AG20443 (cell line): ENCODE results near the gene ERP27.

Experiments used
- DNase-seq: peaks from one replicate; pipeline ENCODE4 v3.0.0; 2012; ENCODE audit warnings: low spot score, mixed read lengths

The ERP27 gene

DNA sequence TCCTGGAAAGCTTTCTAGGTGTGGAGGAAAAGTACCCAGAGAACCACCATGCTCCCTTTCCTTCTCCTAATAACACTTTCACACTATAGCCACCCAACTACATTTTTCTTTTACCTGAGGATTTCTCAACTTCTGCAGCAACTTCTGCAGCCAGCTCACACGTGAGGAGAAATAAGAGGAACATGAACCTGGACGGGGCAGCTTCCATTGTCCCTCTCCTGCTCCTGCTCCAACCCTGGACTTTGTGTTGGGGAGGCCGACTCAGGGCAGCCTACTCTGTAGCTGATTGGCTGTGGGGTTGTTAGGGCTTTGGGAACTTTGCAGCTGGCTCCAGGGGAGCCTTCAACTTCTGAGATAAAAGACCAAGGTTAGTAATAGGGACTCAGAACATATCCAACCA lies at the start of gene ERP27:
Gene ERP27 (minus strand): TSS at position 237 of the 400 bp plus-strand sequence. CDS start 29 bp downstream, at position 208.
- DNase-seq: no peak

DNA sequence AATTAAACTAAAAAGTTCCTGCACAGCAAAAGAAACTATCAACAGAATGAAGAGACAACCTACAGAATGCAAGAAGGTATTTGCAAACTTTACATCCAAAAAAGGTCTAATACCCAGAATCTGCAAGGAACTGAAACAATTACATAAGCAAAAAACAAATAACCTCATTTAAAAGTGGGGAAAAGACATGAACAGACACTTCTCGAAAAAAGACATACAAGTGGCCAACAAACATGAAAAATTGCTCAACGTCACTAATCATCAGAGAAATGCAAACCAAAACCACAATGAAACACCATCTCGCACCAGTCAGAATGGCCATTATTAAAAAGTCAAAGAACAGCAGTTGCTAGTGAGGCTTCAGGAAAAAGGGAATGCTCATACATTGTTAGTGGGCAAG lies 49.7 kb upstream of the ERP27 start:
- no peak for DNase-seq

DNA sequence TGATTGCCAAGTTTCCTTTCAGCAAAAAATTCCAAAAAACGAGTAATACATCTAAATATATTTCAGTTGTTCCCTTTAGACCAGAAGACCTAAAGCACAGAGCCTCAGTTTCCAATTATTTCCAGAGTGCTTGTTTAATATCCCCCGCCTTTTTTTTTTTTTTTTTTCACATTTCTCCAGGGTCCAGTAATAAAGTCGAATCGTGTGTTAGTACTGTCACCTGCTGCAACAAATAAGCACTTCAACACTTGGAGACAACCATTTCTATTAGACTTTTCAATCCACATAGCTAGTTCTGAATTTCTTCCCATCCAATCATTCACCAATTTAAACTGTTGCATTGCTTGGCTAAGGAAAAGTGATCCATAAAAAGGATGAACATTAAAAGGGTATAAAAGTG lies 48.1 kb upstream of the ERP27 start:
- DNase-seq: no peak

DNA sequence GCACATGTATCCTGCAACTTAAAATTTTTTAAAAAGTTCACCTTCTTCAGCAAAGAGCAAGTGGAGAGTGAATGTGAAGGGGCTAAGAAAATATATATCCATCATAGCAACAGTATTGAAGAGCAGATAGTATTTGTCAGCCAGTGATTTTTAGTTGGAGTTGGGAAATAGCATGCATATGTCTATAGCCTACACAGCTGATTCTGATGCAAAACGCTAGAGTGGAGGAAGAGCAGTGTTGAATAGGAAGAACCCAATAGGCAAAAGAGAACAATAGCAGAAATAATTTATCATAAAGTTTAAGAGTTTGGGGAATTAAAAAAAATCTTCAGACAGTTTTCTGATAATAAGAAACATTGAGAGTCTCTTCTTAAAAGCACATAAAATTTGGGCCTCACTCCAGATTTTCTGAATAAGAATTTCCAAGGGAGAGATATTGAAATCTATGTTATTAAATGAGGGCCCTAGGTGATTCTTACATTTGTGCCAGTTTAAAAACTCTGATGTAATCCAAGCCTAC lies 46.5 kb upstream of the ERP27 start:
- no peak for DNase-seq

DNA sequence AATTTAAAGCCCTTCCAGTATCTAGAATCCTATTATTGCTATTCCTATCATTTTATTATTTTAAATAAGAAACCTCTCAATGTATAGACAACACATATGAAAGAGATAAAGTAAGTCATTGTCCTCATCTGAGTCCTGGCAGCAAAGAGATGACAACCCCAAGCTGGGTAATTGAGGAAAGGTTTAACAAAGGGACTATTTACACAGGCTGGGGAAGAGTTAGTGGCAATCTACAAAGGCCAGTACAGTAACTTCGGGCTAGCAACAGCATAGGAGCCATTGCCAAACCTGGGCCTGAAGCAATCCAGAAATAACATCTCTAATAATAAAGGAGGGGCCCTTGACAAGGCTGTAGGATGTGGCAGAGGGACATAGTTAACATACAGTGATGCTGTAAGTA lies 45.7 kb upstream of the ERP27 start:
- no peak for DNase-seq

DNA sequence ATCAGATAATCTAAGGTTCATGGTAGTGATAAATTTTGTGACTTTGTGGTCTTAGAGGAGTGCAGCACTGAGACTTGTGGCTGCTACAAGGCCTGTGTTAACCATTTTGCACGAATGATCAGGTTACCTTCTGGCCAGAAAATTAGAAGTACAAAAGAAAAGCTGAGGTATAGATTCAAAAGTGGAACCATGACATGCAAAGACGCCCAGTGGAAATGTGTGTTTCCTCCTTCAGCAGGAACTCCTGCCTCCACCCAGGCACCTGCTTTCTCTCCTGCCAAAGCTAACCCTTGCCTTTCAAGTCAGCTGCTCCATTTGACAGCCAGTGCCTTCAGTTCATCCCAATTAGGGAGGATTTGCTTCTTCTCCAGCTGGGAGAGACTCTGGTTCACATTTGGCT lies 44.7 kb upstream of the ERP27 start:
- DNase-seq: no peak

DNA sequence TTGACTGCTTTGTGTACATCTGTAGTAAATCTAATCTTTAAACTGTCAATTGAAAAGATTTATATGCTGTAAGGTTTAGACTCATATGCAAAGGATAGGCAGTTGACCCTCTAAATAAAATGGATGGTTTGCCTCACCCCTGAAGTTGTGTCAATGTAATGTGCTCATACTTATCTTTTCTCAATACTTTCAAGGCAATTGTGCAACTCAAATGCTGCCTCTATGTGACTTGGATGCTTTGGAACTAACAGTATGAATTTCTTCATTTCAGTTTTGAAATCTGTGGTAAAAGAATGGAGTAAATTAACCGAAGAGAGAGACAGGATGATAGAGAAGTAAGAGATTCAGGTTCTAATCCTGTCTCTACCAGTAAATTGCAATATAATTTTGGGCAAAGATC lies 44.2 kb upstream of the ERP27 start:
- no peak for DNase-seq

DNA sequence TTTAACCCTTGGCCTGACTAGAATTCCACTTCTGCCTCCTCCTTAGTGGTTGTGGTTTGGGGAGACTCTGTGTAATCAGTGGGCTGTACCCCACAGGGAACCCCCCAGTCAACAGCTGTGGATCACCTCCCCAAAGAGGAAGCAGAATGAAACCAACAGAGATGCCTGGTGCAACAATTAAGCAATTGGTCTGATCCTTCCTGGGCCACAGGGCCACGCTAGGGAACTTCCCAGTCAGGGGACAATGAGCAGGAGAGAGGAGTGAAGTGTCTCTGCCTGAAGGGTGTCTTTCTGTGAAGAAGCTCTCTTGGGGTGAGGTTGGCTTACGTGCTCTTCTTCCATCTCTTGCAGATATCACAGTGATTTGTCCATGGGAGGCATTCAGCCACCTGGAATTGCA lies 42.7 kb upstream of the ERP27 start:
- no peak for DNase-seq

DNA sequence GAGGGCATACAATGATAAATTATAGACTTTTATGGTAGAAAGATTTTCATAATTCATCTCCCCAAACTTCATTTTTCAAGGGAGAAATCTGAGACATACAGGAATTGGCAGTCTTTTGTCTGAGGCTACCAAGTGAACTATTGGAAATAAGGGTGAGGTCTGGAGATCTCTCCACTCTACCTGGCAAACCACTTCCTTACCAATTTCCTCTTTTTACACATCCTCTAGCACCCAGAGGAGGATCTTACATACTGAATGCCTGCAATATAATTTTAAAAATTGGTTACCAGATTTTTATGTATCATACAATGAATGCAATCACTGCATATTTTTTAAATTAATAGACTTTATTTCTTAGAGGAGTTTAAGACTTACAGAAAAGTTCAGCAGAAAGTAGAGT lies 41.1 kb upstream of the ERP27 start:
- no peak for DNase-seq

DNA sequence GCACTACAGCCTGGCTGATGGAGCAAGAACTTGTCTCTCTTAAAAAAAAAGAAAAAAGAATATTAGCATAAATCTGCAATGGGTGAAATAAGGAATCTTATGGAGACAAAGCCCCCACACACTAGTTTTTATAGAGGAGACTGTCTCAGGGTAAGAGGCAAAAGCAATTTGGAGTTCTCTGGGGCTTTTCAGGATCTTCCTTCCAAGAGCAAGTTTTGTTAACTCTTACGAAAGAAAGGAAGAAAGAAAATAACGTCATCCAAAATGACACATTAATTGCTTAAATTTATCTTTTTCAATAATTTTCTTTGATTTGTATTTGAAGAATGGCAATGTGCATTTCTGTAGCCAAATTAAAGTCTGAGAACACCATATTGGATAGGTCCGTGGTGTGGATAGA lies 38.3 kb upstream of the ERP27 start:
- no peak for DNase-seq

DNA sequence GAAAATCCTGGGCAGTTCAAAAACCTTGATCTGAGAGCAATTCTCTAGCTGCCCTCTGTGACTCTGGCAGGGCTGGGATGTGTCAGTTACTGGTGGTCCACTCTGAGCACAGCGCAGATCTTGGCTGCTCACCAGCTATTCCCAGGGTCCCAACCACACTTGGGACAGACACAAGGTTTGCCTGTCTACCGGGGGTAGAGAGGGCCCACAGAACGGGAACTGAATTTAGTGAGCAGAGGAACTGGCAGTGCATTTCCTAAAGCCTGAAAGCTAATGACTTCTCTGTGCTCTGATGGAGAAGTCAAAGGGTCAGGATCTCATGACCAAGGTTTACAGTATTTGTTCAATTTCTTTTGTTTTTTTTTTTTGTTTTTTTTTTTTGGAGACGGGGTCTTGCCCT lies 37.1 kb upstream of the ERP27 start:
- DNase-seq: no peak

DNA sequence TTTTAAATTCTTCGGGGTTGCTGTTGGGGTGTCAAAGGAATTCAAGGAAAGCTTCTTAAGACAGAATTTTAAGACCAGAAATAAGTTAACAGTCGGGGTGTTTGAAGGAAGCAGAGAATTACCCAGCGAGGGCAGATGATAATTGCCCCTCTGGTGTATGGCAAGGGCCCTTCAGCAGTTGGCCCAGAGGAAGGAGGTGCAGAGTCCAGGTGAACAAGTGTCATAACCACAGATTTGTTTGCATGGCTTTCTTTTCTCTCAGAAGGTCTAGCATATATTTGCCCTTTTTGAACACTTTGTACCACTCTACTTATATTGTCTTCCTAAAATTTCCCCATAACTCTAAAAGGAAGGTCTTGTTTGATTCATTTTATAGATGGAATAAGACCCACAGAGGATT lies 36.3 kb upstream of the ERP27 start:
- DNase-seq: no peak

DNA sequence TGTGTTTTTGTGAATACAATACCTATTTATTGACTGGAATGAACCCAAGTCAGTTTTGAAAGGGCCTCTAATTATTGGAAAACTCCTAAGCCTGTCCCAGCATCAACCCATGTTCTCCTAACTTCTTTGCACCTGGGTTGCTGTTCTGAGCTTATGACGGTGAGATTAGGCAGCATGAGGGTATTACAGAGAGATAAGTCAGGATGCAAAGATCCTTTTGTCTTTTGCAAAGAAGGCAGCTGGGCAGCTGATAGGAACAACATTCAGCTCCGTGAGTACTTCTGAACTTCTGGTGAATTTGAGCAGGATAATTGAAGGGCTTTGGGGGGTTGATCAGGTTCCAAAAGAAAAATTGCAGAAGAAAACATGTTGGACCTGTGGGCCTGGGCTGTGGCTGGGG lies 34.5 kb upstream of the ERP27 start, which contains the start of gene PDE6H:
Gene PDE6H (plus strand): TSS at position 227 of the 400 bp plus-strand sequence. CDS start 4,971 bp downstream, outside the sequence.
- DNase-seq: no peak

DNA sequence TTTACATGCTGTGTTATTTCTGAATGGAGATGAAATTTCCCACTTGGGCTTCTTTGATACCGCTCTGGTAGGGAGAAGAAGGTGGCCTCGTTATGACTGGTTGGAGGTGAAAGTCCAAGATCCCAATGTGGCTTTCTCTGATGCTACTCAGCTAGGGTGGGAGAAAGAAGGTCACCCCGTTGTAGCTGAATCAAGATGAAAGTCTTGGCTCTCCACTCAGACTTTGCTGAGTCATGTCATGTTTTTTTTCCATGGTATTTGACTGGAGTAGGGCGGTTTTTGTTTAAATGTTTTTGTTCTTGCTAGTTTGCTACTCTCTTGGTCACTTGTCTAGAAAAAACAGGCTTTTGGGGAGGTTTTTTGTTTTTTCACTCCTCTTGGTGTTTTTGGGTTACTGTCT lies 32.1 kb upstream of the ERP27 start:
- no peak for DNase-seq

DNA sequence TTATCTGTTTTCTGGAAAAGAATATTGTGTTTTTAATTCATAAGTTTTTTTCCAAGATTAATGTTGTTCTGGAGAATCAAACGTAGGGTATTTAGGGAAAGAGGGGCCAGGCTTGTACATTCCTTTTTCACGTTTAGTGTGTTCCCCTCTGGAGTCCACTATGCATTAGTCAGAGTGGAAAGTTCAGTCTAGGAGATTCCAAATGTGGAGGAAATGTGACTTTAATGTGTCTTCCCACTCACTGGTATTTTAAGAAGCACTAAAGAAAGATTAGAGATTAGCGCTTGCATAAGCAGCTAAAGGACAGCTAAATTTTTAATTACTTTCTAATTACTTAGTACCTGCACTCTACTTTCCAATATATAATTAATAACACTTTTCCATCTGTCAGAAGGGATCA lies 30.1 kb upstream of the ERP27 start:
- no peak for DNase-seq

DNA sequence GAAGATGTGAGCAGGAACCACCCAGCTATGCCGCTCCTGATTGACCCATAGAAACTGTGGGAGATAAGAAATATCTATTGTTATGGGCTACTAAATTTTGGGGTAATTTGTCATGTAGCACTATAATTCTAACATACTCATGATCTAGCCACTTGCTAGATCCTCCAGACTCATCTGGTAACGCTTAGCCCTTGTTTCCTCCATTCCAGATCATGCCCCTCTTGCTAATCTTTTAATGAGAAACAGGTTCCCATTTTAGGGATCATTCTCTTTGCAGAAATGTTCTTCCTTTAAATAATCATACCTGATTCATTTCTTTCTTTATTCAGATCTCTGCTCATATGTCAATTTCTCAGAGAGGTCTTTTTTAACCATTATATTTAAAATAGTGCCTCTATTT lies 26.9 kb upstream of the ERP27 start:
- no peak for DNase-seq

DNA sequence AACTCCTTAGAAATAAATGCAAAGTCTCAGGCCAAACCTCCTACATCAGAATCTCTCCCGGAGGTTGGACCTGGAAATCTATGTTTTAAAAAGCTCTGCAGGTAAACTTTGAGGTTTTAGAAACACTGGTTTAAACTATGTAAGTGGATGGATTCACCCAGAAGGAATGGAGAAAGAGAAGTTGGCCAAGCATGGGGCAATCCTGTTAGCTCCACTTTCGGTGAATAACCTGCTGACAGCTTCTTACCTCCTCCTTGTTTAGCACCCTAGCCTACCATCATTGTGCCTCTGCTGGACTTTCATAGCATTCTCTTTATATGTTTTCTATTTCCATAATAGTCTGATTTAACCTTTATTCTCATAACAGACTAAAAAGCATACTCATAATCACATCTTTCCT lies 26.1 kb upstream of the ERP27 start:
- DNase-seq: no peak

DNA sequence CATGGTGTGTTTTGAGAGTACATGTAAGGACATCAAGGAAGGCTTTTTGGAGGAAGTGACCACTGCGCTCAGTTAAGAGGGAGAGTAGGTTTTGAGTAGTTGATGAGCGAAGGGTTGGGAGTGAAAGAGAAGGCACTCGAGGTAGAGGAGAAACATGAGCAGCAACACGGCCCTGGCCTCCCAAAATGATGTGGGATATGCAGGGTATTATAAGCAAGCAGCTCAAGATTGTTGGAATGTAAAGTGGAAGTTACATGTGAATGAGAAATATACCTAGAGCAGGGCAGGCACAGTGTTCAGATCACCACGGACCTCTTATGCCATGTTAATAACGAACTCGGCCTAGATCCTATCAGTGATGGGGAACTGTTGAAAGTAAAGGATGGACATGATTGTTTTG lies 25.2 kb upstream of the ERP27 start:
- no peak for DNase-seq

DNA sequence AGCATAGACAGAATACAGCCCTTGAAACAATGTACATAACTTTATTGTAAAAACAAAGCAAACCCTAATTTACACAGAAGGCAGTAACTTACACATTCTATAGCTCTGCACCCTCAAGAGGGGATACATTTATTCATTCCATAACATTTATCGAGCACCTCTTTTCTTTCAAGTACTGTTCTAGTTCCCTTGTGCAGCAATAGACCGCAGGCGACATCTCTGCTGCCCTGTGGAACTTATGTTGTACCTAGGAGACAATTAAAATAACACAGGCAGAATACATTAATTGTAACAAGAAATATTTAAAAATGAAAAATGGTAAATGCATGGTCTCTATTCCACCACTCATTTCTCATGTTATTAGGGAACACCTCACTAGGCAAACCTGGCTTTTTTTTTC lies 24.5 kb upstream of the ERP27 start:
- DNase-seq: no peak

DNA sequence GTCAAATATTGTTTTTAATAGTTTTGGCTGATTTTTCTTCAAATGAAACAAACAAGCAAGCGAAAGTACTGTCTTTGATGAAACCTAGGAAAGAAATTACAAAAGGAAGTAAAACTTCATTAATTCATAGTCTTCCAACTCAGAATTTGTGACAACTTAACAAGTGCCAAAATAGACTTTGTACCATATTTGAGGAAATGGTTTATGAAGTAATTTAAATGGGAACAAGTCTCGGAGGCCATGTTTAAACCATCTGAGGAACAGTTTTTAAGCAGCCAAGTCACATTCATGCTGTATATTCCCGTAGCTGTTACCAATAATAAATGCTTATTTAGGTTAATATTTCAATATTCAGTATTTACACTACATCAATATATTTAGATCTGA lies 23.8 kb upstream of the ERP27 start:
- no peak for DNase-seq

DNA sequence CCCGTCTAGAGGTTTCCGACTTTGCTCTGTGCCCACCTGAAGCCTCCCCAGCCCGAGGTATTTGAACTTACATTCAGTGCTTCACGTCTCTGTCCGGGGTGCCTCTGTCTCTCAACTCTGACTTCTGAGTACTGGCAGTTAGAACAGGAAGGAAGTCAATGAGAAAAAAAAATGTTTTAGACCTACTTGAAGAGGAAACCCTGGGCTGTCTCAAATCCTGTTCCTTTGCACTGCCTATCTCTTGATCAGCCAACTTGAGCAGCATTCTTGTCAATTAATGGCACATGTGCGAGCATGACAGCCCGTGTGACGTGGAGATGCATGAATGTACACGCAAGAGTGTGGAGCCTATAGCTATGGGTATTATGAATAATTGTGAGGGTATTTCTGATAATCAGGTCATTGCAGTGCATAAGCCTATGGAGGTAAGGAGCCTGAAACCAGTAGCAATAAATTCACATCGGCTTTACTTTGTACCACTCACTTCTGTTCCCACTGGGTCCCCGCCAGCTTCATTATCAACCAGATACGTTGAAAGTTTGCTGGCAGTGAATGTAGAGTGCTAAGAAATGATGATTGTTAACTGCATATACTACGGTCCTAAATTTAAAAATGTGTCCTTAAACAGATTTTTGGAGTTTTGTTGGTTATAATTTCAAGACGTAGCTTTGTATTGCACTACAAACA lies 23.3 kb upstream of the ERP27 start, which contains the start of gene ARHGDIB:
Gene ARHGDIB (minus strand): TSS at position 136 of the 687 bp plus-strand sequence. CDS start 10,889 bp downstream, outside the sequence.
- no peak for DNase-seq

DNA sequence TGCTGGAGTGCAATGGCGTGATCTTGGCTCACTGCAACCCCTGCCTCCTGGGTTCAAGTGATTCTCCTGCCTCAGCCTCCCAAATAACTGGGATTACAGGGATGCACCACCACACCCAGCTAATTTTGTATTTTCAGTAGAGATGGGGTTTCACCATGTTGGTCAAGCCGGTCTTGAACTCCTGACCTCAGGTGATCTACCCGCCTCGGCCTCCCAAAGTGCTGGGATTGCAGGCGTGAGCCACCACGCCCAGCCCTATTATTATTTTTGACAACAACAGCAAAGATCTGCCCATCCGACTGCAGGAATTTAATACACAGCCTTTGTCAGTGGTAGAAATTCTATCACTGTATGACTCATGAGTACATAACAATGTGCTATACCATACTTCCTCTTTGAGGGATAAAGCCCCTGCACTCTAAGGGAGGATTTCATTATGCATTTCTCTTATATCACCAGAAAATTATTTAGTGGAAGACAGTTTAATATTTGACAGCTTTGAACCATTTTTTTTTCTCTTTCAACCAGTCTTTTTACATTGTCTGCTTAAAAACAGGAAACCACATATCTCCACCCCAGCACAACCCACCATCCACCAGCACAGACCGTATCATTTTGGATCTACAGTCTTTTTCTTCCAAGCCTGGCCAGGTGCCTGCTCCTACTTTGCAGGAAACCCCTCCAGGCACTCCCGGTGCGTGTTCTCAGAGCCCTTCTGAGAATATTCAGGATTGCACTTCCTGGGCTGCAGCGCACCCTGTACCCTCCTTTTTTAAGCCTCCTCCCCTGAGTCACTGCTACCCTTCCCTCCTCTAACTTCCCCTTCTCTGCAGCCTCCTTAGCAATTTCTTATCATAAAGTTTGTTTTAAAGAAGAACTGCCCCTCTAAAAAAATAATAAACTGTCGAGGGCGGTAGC lies 22.5 kb upstream of the ERP27 start:
- no peak for DNase-seq

DNA sequence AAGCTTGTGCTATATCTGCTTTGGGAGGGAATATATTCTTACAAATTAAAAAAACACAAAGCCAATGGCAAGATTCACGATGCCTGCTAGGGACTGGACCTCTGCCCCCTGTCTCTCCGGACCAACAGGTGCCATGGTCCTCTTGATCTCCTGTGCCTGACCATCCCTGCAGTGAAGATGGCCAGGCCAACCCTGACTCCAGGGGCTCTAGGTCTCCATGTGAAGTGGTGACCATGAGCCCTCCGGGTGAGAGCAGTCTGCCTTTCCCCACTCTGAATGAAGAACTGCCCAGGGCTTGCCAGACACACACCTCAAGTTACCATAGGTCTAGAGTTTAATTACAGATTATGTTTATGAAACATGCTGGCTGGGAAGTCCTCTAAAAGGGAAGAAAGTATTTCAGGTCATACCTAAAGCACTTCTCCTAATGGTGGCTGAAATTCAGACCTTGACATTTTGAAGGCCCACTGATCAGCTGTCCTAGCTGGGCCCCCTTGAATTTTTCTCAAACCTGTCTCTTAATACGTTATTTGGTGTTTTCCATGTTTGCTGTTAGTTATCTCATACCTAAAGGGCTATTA lies 21.7 kb upstream of the ERP27 start:
- DNase-seq: no peak
